GM19372 (cell line): ENCODE data around the gene ITPA.

Experiments used
- ATAC-seq: cut with Tn5 transposase; IDR thresholded peaks from one replicate; pipeline ENCODE4 v1.9.1; 2021; ENCODE audit warnings: mild to moderate bottlenecking, low read depth, moderate library complexity; ENCODE audit not compliant: unreplicated experiment

Gene ITPA

GRCh38 chr20:3240776-3241363, 31.6 kb downstream of the ITPA start:
- no peak for ATAC-seq

- no peak for ATAC-seq
Observed at GRCh38 chr20:3242172-3242692, 32.9 kb downstream of the ITPA start.

GRCh38 chr20:3243718-3244358, 34.5 kb downstream of the ITPA start:
- ATAC-seq: no peak

- no peak for ATAC-seq
Observed at GRCh38 chr20:3244613-3245012, 35.3 kb downstream of the ITPA start.

- ATAC-seq: no peak
Observed at GRCh38 chr20:3245156-3245555, 35.9 kb downstream of the ITPA start.

- ATAC-seq: no peak
Observed at GRCh38 chr20:3245711-3246110, 36.4 kb downstream of the ITPA start.

- ATAC-seq: no peak
Observed at GRCh38 chr20:3246682-3247081, 37.4 kb downstream of the ITPA start.

- no peak for ATAC-seq
Observed at GRCh38 chr20:3247638-3248037, 38.3 kb downstream of the ITPA start.

GRCh38 chr20:3248167-3248992, 39.1 kb downstream of the ITPA start:
- ATAC-seq: no peak

GRCh38 chr20:3248993-3249347, 39.7 kb downstream of the ITPA start:
- ATAC-seq: no peak

GRCh38 chr20:3250091-3250504, 40.8 kb downstream of the ITPA start:
- no peak for ATAC-seq

GRCh38 chr20:3251806-3252205, 42.5 kb downstream of the ITPA start:
- ATAC-seq: no peak

GRCh38 chr20:3255728-3256127, 46.4 kb downstream of the ITPA start:
- ATAC-seq: no peak

GRCh38 chr20:3258429-3258828, 49.1 kb downstream of the ITPA start:
- no peak for ATAC-seq

GRCh38 chr20:3262566-3262965, 53.3 kb downstream of the ITPA start:
- no peak for ATAC-seq

GRCh38 chr20:3270051-3270450, 60.8 kb downstream of the ITPA start:
- no peak for ATAC-seq

- no peak for ATAC-seq
Observed at GRCh38 chr20:3273371-3273770, 64.1 kb downstream of the ITPA start.
